Measurements from ENCODE around the gene IFIT3.

DNA sequence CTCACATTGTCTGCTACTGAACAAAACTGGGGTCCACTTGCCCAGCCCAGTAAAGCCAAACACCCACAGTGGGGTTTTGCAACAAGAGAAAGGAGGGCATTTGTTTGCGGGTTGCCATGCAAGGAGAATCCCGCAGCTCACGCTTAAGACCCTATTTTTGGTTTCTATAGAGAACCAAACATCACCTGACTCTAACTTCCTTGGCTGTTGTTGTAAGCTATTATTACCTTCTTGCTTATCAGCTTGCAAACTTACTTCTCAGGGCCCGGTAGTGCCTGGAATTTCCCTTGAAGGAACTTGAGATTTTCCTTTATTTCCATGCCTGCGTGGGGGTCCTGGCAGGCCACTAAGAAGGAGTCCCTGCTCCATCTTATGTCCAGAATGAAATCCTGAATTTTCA lies 20.7 kb downstream of the IFIT3 start:
- TF ChIP-seq, protein P1, sequence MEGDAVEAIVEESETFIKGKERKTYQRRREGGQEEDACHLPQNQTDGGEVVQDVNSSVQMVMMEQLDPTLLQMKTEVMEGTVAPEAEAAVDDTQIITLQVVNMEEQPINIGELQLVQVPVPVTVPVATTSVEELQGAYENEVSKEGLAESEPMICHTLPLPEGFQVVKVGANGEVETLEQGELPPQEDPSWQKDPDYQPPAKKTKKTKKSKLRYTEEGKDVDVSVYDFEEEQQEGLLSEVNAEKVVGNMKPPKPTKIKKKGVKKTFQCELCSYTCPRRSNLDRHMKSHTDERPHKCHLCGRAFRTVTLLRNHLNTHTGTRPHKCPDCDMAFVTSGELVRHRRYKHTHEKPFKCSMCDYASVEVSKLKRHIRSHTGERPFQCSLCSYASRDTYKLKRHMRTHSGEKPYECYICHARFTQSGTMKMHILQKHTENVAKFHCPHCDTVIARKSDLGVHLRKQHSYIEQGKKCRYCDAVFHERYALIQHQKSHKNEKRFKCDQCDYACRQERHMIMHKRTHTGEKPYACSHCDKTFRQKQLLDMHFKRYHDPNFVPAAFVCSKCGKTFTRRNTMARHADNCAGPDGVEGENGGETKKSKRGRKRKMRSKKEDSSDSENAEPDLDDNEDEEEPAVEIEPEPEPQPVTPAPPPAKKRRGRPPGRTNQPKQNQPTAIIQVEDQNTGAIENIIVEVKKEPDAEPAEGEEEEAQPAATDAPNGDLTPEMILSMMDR (IDR thresholded peaks at IDR 0.05; ENCODE audit: borderline replicate concordance, extremely low read depth, low read length, poor library complexity, severe bottlenecking) = no peak
- no peak for TF ChIP-seq EZH2 (IDR thresholded peaks at IDR 0.05; ENCODE audit: borderline replicate concordance, low read depth, low read length, severe bottlenecking)
